HG02571 (cell line): Measurements from ENCODE around the gene STARD13.

ENCODE experiments used
- ATAC-seq: cut with Tn5 transposase; IDR thresholded peaks from one replicate; pipeline ENCODE4 v1.9.1; 2021; ENCODE audit warnings: mild to moderate bottlenecking, moderate library complexity; ENCODE audit not compliant: unreplicated experiment

STARD13 gene

GRCh38 chr13:33101835-33102234 lies 183.7 kb downstream of the STARD13 start:
- ATAC-seq = no peak

GRCh38 chr13:33100886-33101285 lies 184.7 kb downstream of the STARD13 start:
- no peak for ATAC-seq

GRCh38 chr13:33099860-33100259 lies 185.7 kb downstream of the STARD13 start:
- ATAC-seq = no peak

- no peak for ATAC-seq
These were observed 188.5 kb downstream of the STARD13 start for GRCh38 chr13:33096886-33097605.

GRCh38 chr13:33092073-33092987 lies 193.2 kb downstream of the STARD13 start:
- ATAC-seq = no peak

- no peak for ATAC-seq
These were observed 194.2 kb downstream of the STARD13 start for GRCh38 chr13:33091415-33091774.

- no peak for ATAC-seq
These were observed 194.7 kb downstream of the STARD13 start for GRCh38 chr13:33090755-33091414.

GRCh38 chr13:33089311-33089710 lies 196.2 kb downstream of the STARD13 start:
- ATAC-seq = no peak

- ATAC-seq = no peak
These were observed 197.8 kb downstream of the STARD13 start for GRCh38 chr13:33087790-33088189.

- no peak for ATAC-seq
These were observed 198.5 kb downstream of the STARD13 start for GRCh38 chr13:33087091-33087490.

- no peak for ATAC-seq
These were observed 202.5 kb downstream of the STARD13 start for GRCh38 chr13:33083054-33083453.

- ATAC-seq = no peak
These were observed 203.9 kb downstream of the STARD13 start for GRCh38 chr13:33081666-33082065.

GRCh38 chr13:33080972-33081590 lies 204.5 kb downstream of the STARD13 start:
- ATAC-seq = no peak

GRCh38 chr13:33079960-33080359 lies 205.6 kb downstream of the STARD13 start:
- ATAC-seq = no peak

GRCh38 chr13:33078263-33078662 lies 207.3 kb downstream of the STARD13 start:
- no peak for ATAC-seq

- no peak for ATAC-seq
These were observed 209.3 kb downstream of the STARD13 start for GRCh38 chr13:33076001-33076992.

GRCh38 chr13:33073338-33073737 lies 212.2 kb downstream of the STARD13 start:
- ATAC-seq = no peak

- no peak for ATAC-seq
These were observed 212.8 kb downstream of the STARD13 start for GRCh38 chr13:33072759-33073158.

GRCh38 chr13:33072282-33072681 lies 213.3 kb downstream of the STARD13 start:
- ATAC-seq = no peak

GRCh38 chr13:33070713-33071112 lies 214.8 kb downstream of the STARD13 start:
- ATAC-seq = no peak
